GM23338 (cell line): ENCODE results near the gene WDR33. TPM values are rescaled to one million over a fixed set of nuclear protein-coding genes. Genes with fewer than 3 reads are reported as not detected.

Experiments used
- ATAC-seq: fragments of 200-7000 bp; cut with Tn5 transposase; 3 replicates; pipeline ENCODE4 v1.9.1; 2020
- DNase-seq: peaks from one replicate; pipeline ENCODE4 v3.0.0-alpha.2; 2015; ENCODE audit warnings: low spot score
- H2AFZ ChIP-seq: fragments of 200-600 bp; sonication (generic); 2 replicates; pipeline ENCODE4 v1.8.0; 2016; ENCODE audit warnings: antibody characterized with exemption, mild to moderate bottlenecking, moderate library complexity
- H3F3A ChIP-seq: fragments of 200-600 bp; sonication (generic); replicated peaks from 2 replicates; pipeline ENCODE4 v1.8.0; 2017; ENCODE audit warnings: antibody characterized with exemption, mixed run types, low read depth
- H3K27ac ChIP-seq: fragments of 200-600 bp; sonication (generic); 2 replicates; pipeline ENCODE4 v1.6.1; 2016; ENCODE audit warnings: low read depth
- H3K27me3 ChIP-seq: fragments of 200-600 bp; sonication (generic); 2 replicates; pipeline ENCODE4 v1.8.0; 2016; ENCODE audit warnings: mild to moderate bottlenecking, mixed run types, moderate library complexity; ENCODE audit not compliant: insufficient read depth
- H3K36me3 ChIP-seq: fragments of 200-600 bp; sonication (generic); 2 replicates; pipeline ENCODE4 v1.8.0; 2016; ENCODE audit warnings: mild to moderate bottlenecking; ENCODE audit not compliant: insufficient read depth
- H3K4me1 ChIP-seq: fragments of 200-600 bp; sonication (generic); 2 replicates; pipeline ENCODE4 v1.8.0; 2016; ENCODE audit warnings: mild to moderate bottlenecking, moderate library complexity; ENCODE audit not compliant: insufficient read depth
- H3K4me2 ChIP-seq: fragments of 200-600 bp; sonication (generic); 2 replicates; pipeline ENCODE4 v1.7.1; 2017; ENCODE audit warnings: mixed run types
- H3K4me3 ChIP-seq: fragments of 200-600 bp; sonication (generic); 2 replicates; pipeline ENCODE4 v1.6.1; 2016; ENCODE audit warnings: mixed run types
- H3K79me2 ChIP-seq: fragments of 200-600 bp; sonication (generic); replicated peaks from 2 replicates; pipeline ENCODE4 v1.8.0; 2017; ENCODE audit warnings: mild to moderate bottlenecking; ENCODE audit not compliant: insufficient read depth
- H3K9me2 ChIP-seq: fragments of 200-600 bp; sonication (generic); 2 replicates; pipeline ENCODE4 v1.8.0; 2017; ENCODE audit not compliant: insufficient read depth
- H4K20me1 ChIP-seq: fragments of 200-600 bp; sonication (generic); replicated peaks from 2 replicates; pipeline ENCODE4 v1.8.0; 2017; ENCODE audit warnings: mild to moderate bottlenecking; ENCODE audit not compliant: insufficient read depth
- H3K27ac Mint-ChIP-seq: 2 replicates; pipeline ENCODE4 v1.8.0; 2020; ENCODE audit warnings: inconsistent platforms, mild to moderate bottlenecking, moderate library complexity, mixed read lengths
- H3K27me3 Mint-ChIP-seq: 3 replicates; pipeline ENCODE4 v1.8.0; 2022; ENCODE audit warnings: low read depth, mild to moderate bottlenecking, moderate library complexity, mixed read lengths, inconsistent platforms; ENCODE audit not compliant: insufficient read depth, poor library complexity
- H3K36me3 Mint-ChIP-seq: 3 replicates; pipeline ENCODE4 v1.8.0; 2021; ENCODE audit warnings: low read depth, mild to moderate bottlenecking, inconsistent platforms, moderate library complexity, mixed read lengths
- H3K4me1 Mint-ChIP-seq: 3 replicates; pipeline ENCODE4 v1.8.0; 2020; ENCODE audit warnings: mild to moderate bottlenecking, inconsistent platforms, mixed read lengths
- H3K4me3 Mint-ChIP-seq: 3 replicates; pipeline ENCODE4 v1.8.0; 2021; ENCODE audit warnings: moderate library complexity, mild to moderate bottlenecking, inconsistent platforms, mixed read lengths
- H3K9me3 Mint-ChIP-seq: 3 replicates; pipeline ENCODE4 v1.8.0; 2020; ENCODE audit warnings: moderate library complexity, mild to moderate bottlenecking, inconsistent platforms, mixed read lengths
- CREB1 ChIP-seq: fragments of 250-450 bp; sonication (Bioruptor Pico); IDR thresholded peaks from 2 replicates; pipeline ENCODE4 v1.5.0; 2020; ENCODE audit warnings: low read depth, mild to moderate bottlenecking, moderate library complexity
- ETS1 ChIP-seq: IDR thresholded peaks from 2 replicates; pipeline ENCODE4 v1.6.1; 2016; ENCODE audit warnings: antibody characterized with exemption
- EZH2 ChIP-seq: fragments of 200-600 bp; sonication (generic); IDR thresholded peaks from one replicate; pipeline ENCODE4 v1.8.0; 2017; ENCODE audit warnings: antibody characterized with exemption, mild to moderate bottlenecking, low read depth; ENCODE audit not compliant: unreplicated experiment
- EZH2phosphoT487 ChIP-seq: fragments of 200-600 bp; sonication (generic); IDR thresholded peaks from one replicate; pipeline ENCODE4 v1.8.1; 2018; ENCODE audit warnings: antibody characterized with exemption; ENCODE audit not compliant: unreplicated experiment
- NANOG ChIP-seq: IDR thresholded peaks from 2 replicates; pipeline ENCODE4 v1.6.1; 2016; ENCODE audit warnings: antibody characterized with exemption, borderline replicate concordance
- POLR2AphosphoS5 ChIP-seq: IDR thresholded peaks from 2 replicates; pipeline ENCODE4 v1.6.1; 2016; ENCODE audit warnings: antibody characterized with exemption, low read depth
- REST ChIP-seq: IDR thresholded peaks from one replicate; pipeline ENCODE4 v1.6.1; 2018; ENCODE audit warnings: antibody characterized with exemption; ENCODE audit not compliant: unreplicated experiment
- STAT1 ChIP-seq: IDR thresholded peaks from one replicate; pipeline ENCODE4 v1.6.1; 2016; ENCODE audit warnings: antibody characterized with exemption; ENCODE audit not compliant: unreplicated experiment
- ZNF114 ChIP-seq: fragments of 250-450 bp; sonication (Bioruptor Pico); IDR thresholded peaks from 2 replicates; pipeline ENCODE4 v1.5.0; 2020; ENCODE audit warnings: mild to moderate bottlenecking, moderate library complexity
- ZNF331 ChIP-seq: fragments of 250-450 bp; sonication (Bioruptor Pico); IDR thresholded peaks from 2 replicates; pipeline ENCODE4 v1.5.0; 2020; ENCODE audit warnings: low read depth, mild to moderate bottlenecking, moderate library complexity
- ZNF462 ChIP-seq: fragments of 250-450 bp; sonication (Bioruptor Pico); IDR thresholded peaks from 2 replicates; pipeline ENCODE4 v1.5.0; 2020; ENCODE audit warnings: mild to moderate bottlenecking, moderate library complexity
- polyA plus RNA-seq: library from polyadenylated mRNA; unstranded; fragments of >200 nt; fragmentation: Nextera tagmentation; extraction: Ambion mirVana; gene quantifications from 2 replicates; pipeline ENCODE4 v1.2.1, GENCODE V29; 2016
- total RNA-seq: library from RNA; depleted of rRNA; stranded (reverse); fragments of >200 nt; shearing (Covaris generic); gene quantifications from 2 replicates; pipeline ENCODE4 v1.2.3, GENCODE V29; 2014

The WDR33 gene
- total and polyA plus RNA-seq, 2 experiments from 2014 or later = 37.2 to 54.7 TPM

GRCh38 chr2:127790694-127791529, 20.1 kb downstream of the WDR33 start:
- Histone ChIP-seq H3K9me2 (no peaks in the 10 kb centered on the region), H3K79me2 (peaks cover 71% of the 10 kb centered on the region), H2AFZ (no peak overlapping the region), H3K27me3 (no peaks in the 10 kb centered on the region), H3K4me3 (no peak overlapping the region), H4K20me1 (peaks cover 35% of the 10 kb centered on the region; the same call in 1 of the 2 replicates), H3K4me2 (no peak overlapping the region), H3K36me3 (peaks cover 9% of the 10 kb centered on the region; the same call in 1 of the 2 replicates), H3F3A (no peaks in the 10 kb centered on the region), H3K27ac (no peak overlapping the region), H3K4me1 (no peaks in the 10 kb centered on the region)
- H3K9me3 Mint-ChIP-seq = peaks cover 15% of the 10 kb centered on the region
- TF ChIP-seq ZNF331 (no peak), CREB1 (no peak), ZNF462 (CRISPR knock-in tag) (no peak), ETS1 (no peak), EZH2 (no peak), NANOG (no peak), REST (no peak), POLR2AphosphoS5 (no peak), ZNF114 (no peak), EZH2phosphoT487 (no peak), STAT1 (no peak)
- no peak overlapping the region for H3K27ac Mint-ChIP-seq
- H3K4me3 Mint-ChIP-seq = no peak overlapping the region
- no peak for DNase-seq
- H3K4me1 Mint-ChIP-seq = no peaks in the 10 kb centered on the region
- H3K36me3 Mint-ChIP-seq = peaks cover 39% of the 10 kb centered on the region
- H3K27me3 Mint-ChIP-seq = peaks cover 2% of the 10 kb centered on the region
- no peak for ATAC-seq
